IMR-90 (cell line): ENCODE data around the gene GPR84.

Experiments used
- CHD1 ChIP-seq: IDR thresholded peaks from 2 replicates; pipeline ENCODE4 v1.6.1; 2012; ENCODE audit warnings: low read depth, low read length, improper control_type of control experiment
- FOS ChIP-seq: fragments of 150-350 bp; IDR thresholded peaks from 2 replicates; pipeline ENCODE4 v1.6.1; 2016; ENCODE audit warnings: low read depth, low read length
- POLR2A ChIP-seq: IDR thresholded peaks from 2 replicates; pipeline ENCODE4 v1.6.1; 2012; ENCODE audit warnings: mild to moderate bottlenecking, low read depth, low read length
- RAD21 ChIP-seq: IDR thresholded peaks from 2 replicates; pipeline ENCODE4 v1.6.1; 2012; ENCODE audit warnings: low read length, improper control_type of control experiment
- SMC3 ChIP-seq: fragments of 150-350 bp; IDR thresholded peaks from 2 replicates; pipeline ENCODE4 v1.6.1; 2016; ENCODE audit warnings: low read depth, mild to moderate bottlenecking, antibody characterized with exemption, low read length, moderate library complexity
- TF ChIP-seq, protein P1 (sequence below): conservative IDR thresholded peaks from 2 replicates; pipeline ENCODE4 v1.5.1; 2012; ENCODE audit warnings: mild to moderate bottlenecking, low read depth, low read length, improper control_type of control experiment
- TF ChIP-seq, protein P2 (sequence below): fragments of 150-350 bp; IDR thresholded peaks from 2 replicates; pipeline ENCODE4 v1.6.1; 2016; ENCODE audit warnings: low read depth, mild to moderate bottlenecking, low read length, moderate library complexity, borderline replicate concordance

- TF ChIP-seq, protein P1, sequence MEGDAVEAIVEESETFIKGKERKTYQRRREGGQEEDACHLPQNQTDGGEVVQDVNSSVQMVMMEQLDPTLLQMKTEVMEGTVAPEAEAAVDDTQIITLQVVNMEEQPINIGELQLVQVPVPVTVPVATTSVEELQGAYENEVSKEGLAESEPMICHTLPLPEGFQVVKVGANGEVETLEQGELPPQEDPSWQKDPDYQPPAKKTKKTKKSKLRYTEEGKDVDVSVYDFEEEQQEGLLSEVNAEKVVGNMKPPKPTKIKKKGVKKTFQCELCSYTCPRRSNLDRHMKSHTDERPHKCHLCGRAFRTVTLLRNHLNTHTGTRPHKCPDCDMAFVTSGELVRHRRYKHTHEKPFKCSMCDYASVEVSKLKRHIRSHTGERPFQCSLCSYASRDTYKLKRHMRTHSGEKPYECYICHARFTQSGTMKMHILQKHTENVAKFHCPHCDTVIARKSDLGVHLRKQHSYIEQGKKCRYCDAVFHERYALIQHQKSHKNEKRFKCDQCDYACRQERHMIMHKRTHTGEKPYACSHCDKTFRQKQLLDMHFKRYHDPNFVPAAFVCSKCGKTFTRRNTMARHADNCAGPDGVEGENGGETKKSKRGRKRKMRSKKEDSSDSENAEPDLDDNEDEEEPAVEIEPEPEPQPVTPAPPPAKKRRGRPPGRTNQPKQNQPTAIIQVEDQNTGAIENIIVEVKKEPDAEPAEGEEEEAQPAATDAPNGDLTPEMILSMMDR = no peak
- TF ChIP-seq SMC3 (no peak), CHD1 (no peak), RAD21 (no peak), FOS (no peak), POLR2A (no peak)
- TF ChIP-seq, protein P2, sequence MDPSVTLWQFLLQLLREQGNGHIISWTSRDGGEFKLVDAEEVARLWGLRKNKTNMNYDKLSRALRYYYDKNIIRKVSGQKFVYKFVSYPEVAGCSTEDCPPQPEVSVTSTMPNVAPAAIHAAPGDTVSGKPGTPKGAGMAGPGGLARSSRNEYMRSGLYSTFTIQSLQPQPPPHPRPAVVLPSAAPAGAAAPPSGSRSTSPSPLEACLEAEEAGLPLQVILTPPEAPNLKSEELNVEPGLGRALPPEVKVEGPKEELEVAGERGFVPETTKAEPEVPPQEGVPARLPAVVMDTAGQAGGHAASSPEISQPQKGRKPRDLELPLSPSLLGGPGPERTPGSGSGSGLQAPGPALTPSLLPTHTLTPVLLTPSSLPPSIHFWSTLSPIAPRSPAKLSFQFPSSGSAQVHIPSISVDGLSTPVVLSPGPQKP = no peak
These were observed 3.9 kb upstream of the GPR84 start for GRCh38 chr12:54368025-54368708.
